HL-60 (cell line): ENCODE data around the gene MAP3K21.

Source experiments
- DNase-seq, 2 experiments: peaks; one replicate each; pipeline ENCODE4 v3.0.0-alpha.2; 2010 to 2020; ENCODE audit warnings: low read depth in 1 of 2, low spot score in 1 of 2
- H3K27ac ChIP-seq: fragments of 250-450 bp; sonication (Bioruptor Pico); replicated peaks from 2 replicates; pipeline ENCODE4 v1.5.1; 2020; ENCODE audit warnings: mild to moderate bottlenecking, moderate library complexity
- H3K27me3 ChIP-seq: fragments of 250-450 bp; sonication (Bioruptor Pico); 2 replicates; pipeline ENCODE4 v1.5.1; 2021; ENCODE audit warnings: mild to moderate bottlenecking, moderate library complexity; ENCODE audit not compliant: insufficient read depth, poor library complexity, severe bottlenecking
- H3K4me3 ChIP-seq: replicated peaks from 2 replicates; pipeline ENCODE4 v1.5.1; 2011; ENCODE audit warnings: mild to moderate bottlenecking, control low read depth, low read length; ENCODE audit not compliant: insufficient read depth
- CTCF ChIP-seq: IDR thresholded peaks from one replicate; pipeline ENCODE4 v1.5.1; 2011; ENCODE audit warnings: low read length, control low read depth, inconsistent platforms; ENCODE audit not compliant: insufficient read depth
- GABPA ChIP-seq: IDR thresholded peaks from 2 replicates; pipeline ENCODE4 v1.6.1; 2012; ENCODE audit warnings: low read depth
- POLR2AphosphoS5 ChIP-seq: IDR thresholded peaks from 2 replicates; pipeline ENCODE4 v1.6.1; 2012; ENCODE audit warnings: low read depth
- SPI1 ChIP-seq: IDR thresholded peaks from 2 replicates; pipeline ENCODE4 v1.6.1; 2012; ENCODE audit warnings: low read depth, mild to moderate bottlenecking, borderline replicate concordance
- TF ChIP-seq, protein P1 (sequence below): IDR thresholded peaks from 2 replicates; pipeline ENCODE4 v1.6.1; 2012; ENCODE audit warnings: low read depth; ENCODE audit not compliant: insufficient replicate concordance

Gene MAP3K21

GRCh38 chr1:233367057-233367803 lies 39.7 kb downstream of the MAP3K21 start:
- no peak overlapping the region for H3K27ac ChIP-seq
- TF ChIP-seq POLR2AphosphoS5 (no peak), CTCF (no peak), GABPA (no peak), SPI1 (no peak)
- TF ChIP-seq, protein P1, sequence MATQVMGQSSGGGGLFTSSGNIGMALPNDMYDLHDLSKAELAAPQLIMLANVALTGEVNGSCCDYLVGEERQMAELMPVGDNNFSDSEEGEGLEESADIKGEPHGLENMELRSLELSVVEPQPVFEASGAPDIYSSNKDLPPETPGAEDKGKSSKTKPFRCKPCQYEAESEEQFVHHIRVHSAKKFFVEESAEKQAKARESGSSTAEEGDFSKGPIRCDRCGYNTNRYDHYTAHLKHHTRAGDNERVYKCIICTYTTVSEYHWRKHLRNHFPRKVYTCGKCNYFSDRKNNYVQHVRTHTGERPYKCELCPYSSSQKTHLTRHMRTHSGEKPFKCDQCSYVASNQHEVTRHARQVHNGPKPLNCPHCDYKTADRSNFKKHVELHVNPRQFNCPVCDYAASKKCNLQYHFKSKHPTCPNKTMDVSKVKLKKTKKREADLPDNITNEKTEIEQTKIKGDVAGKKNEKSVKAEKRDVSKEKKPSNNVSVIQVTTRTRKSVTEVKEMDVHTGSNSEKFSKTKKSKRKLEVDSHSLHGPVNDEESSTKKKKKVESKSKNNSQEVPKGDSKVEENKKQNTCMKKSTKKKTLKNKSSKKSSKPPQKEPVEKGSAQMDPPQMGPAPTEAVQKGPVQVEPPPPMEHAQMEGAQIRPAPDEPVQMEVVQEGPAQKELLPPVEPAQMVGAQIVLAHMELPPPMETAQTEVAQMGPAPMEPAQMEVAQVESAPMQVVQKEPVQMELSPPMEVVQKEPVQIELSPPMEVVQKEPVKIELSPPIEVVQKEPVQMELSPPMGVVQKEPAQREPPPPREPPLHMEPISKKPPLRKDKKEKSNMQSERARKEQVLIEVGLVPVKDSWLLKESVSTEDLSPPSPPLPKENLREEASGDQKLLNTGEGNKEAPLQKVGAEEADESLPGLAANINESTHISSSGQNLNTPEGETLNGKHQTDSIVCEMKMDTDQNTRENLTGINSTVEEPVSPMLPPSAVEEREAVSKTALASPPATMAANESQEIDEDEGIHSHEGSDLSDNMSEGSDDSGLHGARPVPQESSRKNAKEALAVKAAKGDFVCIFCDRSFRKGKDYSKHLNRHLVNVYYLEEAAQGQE: no peak
- H3K27me3 ChIP-seq: no peaks in the 10 kb centered on the region
- H3K4me3 ChIP-seq: no peak overlapping the region
- DNase-seq: no peak

GRCh38 chr1:233368106-233368788 lies 40.7 kb downstream of the MAP3K21 start:
- H3K27me3 ChIP-seq: no peaks in the 10 kb centered on the region
- TF ChIP-seq, protein P1: no peak
- TF ChIP-seq GABPA (no peak), CTCF (no peak), SPI1 (no peak), POLR2AphosphoS5 (no peak)
- DNase-seq: no peak
- no peak overlapping the region for H3K27ac ChIP-seq
- no peak overlapping the region for H3K4me3 ChIP-seq

DNA sequence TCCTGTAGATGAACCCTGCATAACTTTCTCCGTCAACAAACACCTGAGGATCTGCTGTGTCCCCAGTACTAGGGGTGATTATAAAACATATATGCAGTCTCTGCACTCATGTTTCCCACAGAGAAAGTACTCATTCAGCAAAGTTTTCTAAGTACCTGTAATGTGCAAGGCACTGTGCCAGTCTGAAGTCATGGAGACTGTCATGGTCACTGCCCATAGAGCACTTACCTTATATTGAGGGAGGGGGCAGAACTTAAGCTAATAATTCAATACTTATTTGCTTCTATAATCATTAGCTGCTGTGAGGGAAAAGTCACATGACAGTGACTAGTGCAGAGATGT lies 41.2 kb downstream of the MAP3K21 start:
- H3K27me3 ChIP-seq: no peaks in the 10 kb centered on the region
- H3K27ac ChIP-seq: no peak overlapping the region
- no peak overlapping the region for H3K4me3 ChIP-seq
- no peak for DNase-seq
- TF ChIP-seq SPI1 (no peak), CTCF (no peak), GABPA (no peak), POLR2AphosphoS5 (no peak)
- TF ChIP-seq, protein P1: no peak
